Small intestine (tissue), 7 donors: ENCODE results near the gene CD180. TPM values are rescaled to one million over a fixed set of nuclear protein-coding genes. Genes with fewer than 3 reads are reported as not detected.

Experiments
- DNase-seq, 2 donors: peaks; one replicate each; pipeline versions ENCODE4 v3.0.0 to v3.0.0-alpha.2; 2013
- FAIRE-seq: peaks from 2 replicates; lab custom pipeline; 2012; peaks lifted over from hg19 to GRCh38; lab: Jason Lieb, UNC
- H3K27ac ChIP-seq, 3 donors: one replicate each; pipeline ENCODE4 v1.5.1; 2013; ENCODE audit warnings: low read length in 2 of 3, mild to moderate bottlenecking in 2 of 3, control low read depth in 1 of 3, inconsistent platforms in 1 of 3, low read depth in 1 of 3, moderate library complexity in 1 of 3
- H3K27me3 ChIP-seq, 3 donors: one replicate each; pipeline ENCODE4 v1.6.1; 2013; ENCODE audit warnings: low read length in 3 of 3, inconsistent platforms in 1 of 3; ENCODE audit not compliant: control insufficient read depth in 3 of 3, insufficient read depth in 3 of 3
- H3K36me3 ChIP-seq, 3 donors: one replicate each; pipeline ENCODE4 v1.6.1; 2013; ENCODE audit warnings: low read length in 3 of 3, inconsistent platforms in 1 of 3, low read depth in 1 of 3, mild to moderate bottlenecking in 1 of 3, moderate library complexity in 1 of 3; ENCODE audit not compliant: control insufficient read depth in 3 of 3, insufficient read depth in 2 of 3
- H3K4me1 ChIP-seq, 3 donors: one replicate each; pipeline ENCODE4 v1.6.1; 2013; ENCODE audit warnings: low read length in 2 of 3, inconsistent platforms in 1 of 3, low read depth in 1 of 3, mild to moderate bottlenecking in 1 of 3, moderate library complexity in 1 of 3; ENCODE audit not compliant: control insufficient read depth in 3 of 3, insufficient read depth in 2 of 3
- H3K4me3 ChIP-seq, 3 donors: one replicate each; pipeline ENCODE4 v1.5.1; 2013; ENCODE audit warnings: low read length in 3 of 3, control low read depth in 1 of 3, inconsistent platforms in 1 of 3, low read depth in 1 of 3, mild to moderate bottlenecking in 1 of 3, moderate library complexity in 1 of 3
- H3K9me3 ChIP-seq, 2 donors: one replicate each; pipeline ENCODE4 v1.6.1; 2013; ENCODE audit warnings: low read depth in 1 of 2, low read length in 1 of 2; ENCODE audit not compliant: control insufficient read depth in 2 of 2, insufficient read depth in 1 of 2
- WGBS, 3 donors: extraction: QIAGEN DNeasy Blood & Tissue Kit; methylation state at CpG; one replicate each; pipeline ENCODE4 v1.1.7; 2013; 5-methylcytosine and 5-hydroxymethylcytosine counted together
- polyA plus RNA-seq, 4 donors: library from polyadenylated mRNA; stranded (reverse) in 3 of 4; unstranded in 1 of 4; fragments of 200-250 nt in 3 of 4; fragments of 120-200 nt in 1 of 4; gene quantifications; one replicate each; pipeline versions ENCODE4 v1.2.1 to v1.2.3, GENCODE V29; 2013
- donor health status: healthy with polysubstance abuse.
- donor health status: control.
- donor health status: control.
- donor health status: Bipolar disorder and iron deficiency.
- donor health status: healthy.

Gene CD180
- polyA plus RNA-seq, 4 donors: 0.54 to 0.92 (median 0.55) TPM; not detected in 1

DNA sequence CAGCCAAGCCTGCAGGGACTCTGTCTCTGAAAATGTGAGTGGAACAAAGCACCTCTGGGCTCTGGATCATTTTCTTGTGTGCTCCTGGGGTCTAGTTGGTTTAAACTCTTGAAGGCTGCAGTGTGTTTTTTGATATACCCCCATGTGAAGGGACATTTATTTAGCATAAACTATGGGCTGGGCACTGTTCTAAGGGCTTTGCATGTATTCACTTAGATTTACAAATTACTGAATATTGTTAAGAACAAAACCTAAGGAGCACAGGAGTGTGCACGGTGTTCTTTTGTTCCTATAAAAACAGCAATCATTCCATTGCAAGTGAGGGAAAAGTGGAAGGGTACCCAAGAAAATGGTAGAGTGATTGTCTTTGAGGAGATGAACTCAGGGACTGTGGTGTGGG lies 20.0 kb upstream of the CD180 start:
- H3K27ac ChIP-seq: peak overlapping the region in 2 of 3 donors; percentile 67 to 88
- no peaks in the 10 kb centered on the region for H3K36me3 ChIP-seq
- H3K4me3 ChIP-seq: no peak overlapping the region
- FAIRE-seq (no peak), DNase-seq (no peak)
- H3K9me3 ChIP-seq: no peaks in the 10 kb centered on the region
- peaks cover 4 to 16% (median 10%) of the 10 kb centered on the region in 3 donors for H3K4me1 ChIP-seq
- H3K27me3 ChIP-seq: no peaks in the 10 kb centered on the region
- WGBS, 3 donors: 93 to 98% (median 97%) methylated on average over 1 of the region's 1 CpG

DNA sequence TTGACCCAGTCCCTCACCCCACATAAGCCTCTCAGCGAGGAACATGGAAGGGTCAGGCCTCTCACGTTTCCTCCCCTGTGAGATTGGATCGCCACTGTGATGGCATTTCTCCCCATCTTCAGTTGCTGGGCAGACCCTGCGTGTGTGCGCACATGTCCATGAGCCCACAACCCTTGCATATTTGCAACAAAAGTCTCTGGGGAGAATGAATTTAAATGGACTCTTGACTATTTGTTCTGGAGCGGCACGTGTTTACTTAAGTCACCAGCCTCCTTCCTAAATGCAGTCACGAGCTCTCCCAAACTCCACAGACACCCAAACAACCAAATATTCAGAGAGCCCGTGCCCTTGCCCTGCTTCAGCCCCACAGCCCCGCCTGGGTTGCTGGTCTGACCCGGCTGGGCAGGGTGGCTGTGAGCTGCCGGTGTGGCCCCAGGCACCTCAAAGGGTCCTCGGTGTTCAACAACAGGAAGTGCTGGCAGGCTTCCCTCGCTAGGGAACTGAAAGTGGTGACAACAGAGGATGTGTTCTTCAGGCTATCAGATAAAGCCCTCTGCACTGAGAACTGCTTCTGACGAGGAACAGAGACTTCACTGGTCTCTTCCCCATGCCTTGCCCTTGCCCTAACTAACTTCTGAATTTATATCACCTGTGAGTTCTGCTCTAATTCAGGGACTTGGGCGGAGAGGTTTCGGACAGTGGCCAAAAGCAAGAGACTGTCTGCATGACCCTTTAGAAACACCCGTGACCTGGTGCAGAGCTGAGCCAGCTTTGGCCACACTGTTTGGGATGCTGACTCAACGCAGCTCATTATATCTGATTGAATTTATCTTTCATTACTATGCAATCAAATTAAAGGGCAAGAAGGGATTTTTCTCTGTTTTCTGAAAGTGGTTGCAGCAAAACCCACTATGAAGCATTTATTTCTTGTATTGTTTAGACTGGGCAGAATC lies 19.2 kb upstream of the CD180 start:
- Histone ChIP-seq H3K27ac (peak overlapping the region; percentile 40 to 88 (median 67)), H3K4me3 (no peak overlapping the region)

DNA sequence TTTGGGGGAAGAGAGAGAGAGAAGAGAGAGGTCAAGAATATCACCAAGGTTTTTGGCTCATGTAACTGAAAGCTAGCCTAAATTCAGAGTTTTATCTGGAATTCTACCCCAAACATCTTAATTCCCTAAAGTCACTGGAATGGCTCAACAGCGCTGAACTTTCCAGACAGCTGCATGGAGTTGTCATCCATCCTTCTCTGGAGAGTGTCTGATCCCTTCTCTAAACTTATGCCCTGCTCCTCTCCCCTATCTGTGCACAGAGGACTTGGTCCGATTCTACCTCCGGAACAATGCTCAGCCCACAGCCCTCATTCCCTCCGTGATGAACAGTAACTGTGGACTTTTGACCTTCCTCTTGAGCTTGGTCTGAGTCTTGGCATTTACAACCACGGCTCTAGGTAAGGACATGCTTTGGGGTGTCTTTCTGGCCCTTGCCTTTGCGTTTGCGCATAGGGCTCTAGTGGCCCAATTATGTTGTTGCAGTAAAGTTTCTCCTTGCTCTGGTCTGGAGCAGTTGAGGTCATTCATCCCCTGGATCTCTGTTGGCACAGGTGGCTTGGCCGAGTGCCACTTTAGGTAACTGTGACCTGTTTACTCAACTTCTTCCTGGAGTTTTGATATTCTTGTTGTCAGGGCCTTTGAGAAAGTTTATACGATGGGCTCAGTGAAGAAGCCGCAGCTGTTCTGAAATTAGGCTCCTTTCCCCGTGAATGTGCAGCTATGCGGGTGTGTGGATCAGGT lies 18.3 kb upstream of the CD180 start:
- no peaks in the 10 kb centered on the region for H3K27me3 ChIP-seq
- no peak overlapping the region for H3K4me3 ChIP-seq
- WGBS, 3 donors: 38 to 64% (median 49%) methylated on average over 12 of the region's 12 CpGs
- DNase-seq (peak in 1 of 2 donors; percentile 31), FAIRE-seq (no peak)
- H3K27ac ChIP-seq: peak overlapping the region in 2 of 3 donors; percentile 67 to 88
- peaks cover 4 to 16% (median 10%) of the 10 kb centered on the region in 3 donors for H3K4me1 ChIP-seq
- no peaks in the 10 kb centered on the region for H3K9me3 ChIP-seq
- H3K36me3 ChIP-seq: no peaks in the 10 kb centered on the region

More for the DNA sequence above, 19.2 kb upstream of the CD180 start:
- H3K36me3 ChIP-seq: no peaks in the 10 kb centered on the region
- no peaks in the 10 kb centered on the region for H3K9me3 ChIP-seq
- WGBS, 3 donors: 29 to 34% (median 33%) methylated on average over 19 of the region's 19 CpGs
- FAIRE-seq (no peak), DNase-seq (peak; percentile 69 to 73)
- H3K27me3 ChIP-seq: no peaks in the 10 kb centered on the region
- peaks cover 4 to 16% (median 10%) of the 10 kb centered on the region in 3 donors for H3K4me1 ChIP-seq

DNA sequence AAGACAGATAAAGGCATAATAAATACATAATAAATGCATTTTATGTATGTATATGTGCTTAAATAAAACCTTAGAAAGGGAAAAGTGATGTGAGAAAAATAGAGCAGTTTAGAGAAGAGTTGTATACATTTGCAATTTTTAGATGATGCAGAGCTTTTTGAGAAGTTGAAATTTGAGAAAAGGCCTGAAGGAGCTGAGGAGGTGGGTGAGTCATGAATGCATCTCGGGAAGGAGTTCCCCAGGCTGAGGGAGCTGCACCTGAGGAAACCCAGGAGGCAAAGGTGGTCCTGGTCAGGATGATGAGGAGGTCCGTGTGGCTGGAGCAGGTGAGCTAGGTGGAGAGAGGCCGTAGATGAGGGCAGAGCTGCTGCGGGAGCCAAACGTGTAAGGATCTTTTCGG lies 17.4 kb upstream of the CD180 start:
- Histone ChIP-seq H3K27me3 (no peaks in the 10 kb centered on the region), H3K9me3 (no peaks in the 10 kb centered on the region), H3K36me3 (no peaks in the 10 kb centered on the region), H3K4me1 (peaks cover 4 to 16% (median 10%) of the 10 kb centered on the region in 3 donors), H3K27ac (no peak overlapping the region), H3K4me3 (no peak overlapping the region)
- whole genome bisulfite sequencing, 3 donors: 89 to 93% (median 89%) methylated on average over 6 of the region's 6 CpGs
- DNase-seq (no peak), FAIRE-seq (no peak)

DNA sequence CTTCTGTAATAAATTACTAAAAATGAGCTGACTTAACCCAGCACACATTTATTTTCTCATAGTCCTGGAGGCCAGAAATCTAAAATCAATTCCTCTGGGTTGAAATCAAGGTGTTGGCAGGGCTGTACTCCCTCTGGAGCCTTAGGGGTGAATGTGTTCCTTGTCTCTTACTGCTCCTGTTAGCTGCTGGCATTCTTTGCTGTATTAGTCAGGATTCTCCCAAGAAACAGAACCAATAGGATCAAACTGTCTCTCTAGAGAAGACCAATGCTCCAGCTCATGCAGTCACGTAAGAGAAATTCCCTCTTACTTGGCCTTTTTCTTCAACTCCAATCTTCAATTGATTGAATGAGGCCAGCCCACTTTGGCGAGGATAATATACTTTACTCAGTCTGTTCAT lies 15.3 kb upstream of the CD180 start:
- Histone ChIP-seq H3K9me3 (no peaks in the 10 kb centered on the region), H3K27ac (no peak overlapping the region), H3K36me3 (no peaks in the 10 kb centered on the region), H3K4me1 (peaks cover 4 to 16% (median 10%) of the 10 kb centered on the region in 3 donors), H3K4me3 (no peak overlapping the region), H3K27me3 (no peaks in the 10 kb centered on the region)
- WGBS, 3 donors: 89 to 96% (median 95%) methylated on average over 2 of the region's 2 CpGs
- DNase-seq: no peak
- FAIRE-seq: no peak

DNA sequence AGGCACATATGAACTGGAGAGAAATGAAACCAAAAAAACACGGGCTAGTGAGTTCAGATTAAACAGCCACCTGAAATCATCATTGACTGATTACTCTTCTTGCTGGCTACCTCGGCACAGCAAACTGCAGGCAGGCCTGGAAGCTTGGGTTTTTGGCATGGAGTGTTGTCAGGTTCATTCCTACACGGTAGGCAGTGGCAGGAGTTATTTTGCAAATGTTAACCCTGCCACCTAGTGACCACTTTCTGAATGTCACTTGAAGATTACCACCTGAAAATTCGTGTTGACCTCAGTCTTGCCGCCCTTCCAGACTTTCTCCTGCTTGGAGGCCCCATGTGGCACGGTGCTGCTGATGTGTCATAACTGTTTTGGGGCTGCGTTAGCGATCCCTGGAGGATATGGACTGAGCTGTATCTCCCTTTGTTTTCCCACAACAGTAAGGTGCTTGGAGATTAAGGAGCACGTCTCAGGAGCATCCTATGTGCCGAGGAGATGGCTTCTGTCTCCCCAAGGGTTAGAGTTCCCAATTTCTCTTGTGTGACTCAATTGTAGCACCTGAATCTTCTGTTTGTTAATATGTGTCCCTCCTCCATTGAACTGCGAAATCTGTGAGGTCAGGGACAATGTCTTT lies 12.7 kb upstream of the CD180 start:
- no peak for FAIRE-seq
- Histone ChIP-seq H3K27ac (no peak overlapping the region), H3K4me3 (no peak overlapping the region), H3K27me3 (no peaks in the 10 kb centered on the region), H3K9me3 (no peaks in the 10 kb centered on the region), H3K4me1 (no peaks in the 10 kb centered on the region), H3K36me3 (no peaks in the 10 kb centered on the region)
- DNase-seq: peak; percentile 77 to 81
- 24 to 28% (median 25%) methylated on average over 11 of the region's 11 CpGs for WGBS, 3 donors

DNA sequence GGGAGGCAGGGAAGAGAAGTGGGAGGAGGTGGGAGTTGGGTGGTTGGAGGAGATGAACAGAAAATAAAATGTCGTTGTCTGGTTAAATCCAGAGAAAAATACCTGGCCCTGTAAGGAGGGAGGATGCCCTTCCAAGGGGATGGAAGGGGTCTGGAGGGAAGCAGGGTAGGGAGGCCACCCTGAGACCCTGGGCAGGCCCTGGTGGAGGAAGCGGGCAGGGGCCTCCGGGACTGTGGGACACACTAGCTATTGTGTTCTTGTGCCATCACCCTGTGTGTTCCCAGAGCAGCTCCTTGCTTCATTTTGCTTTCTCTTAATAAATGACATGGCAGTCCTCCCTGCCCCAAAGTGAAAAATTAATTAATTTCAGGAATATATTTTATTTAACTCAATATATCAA lies 11.8 kb upstream of the CD180 start:
- H3K36me3 ChIP-seq: no peaks in the 10 kb centered on the region
- DNase-seq (no peak), FAIRE-seq (no peak)
- H3K9me3 ChIP-seq: no peaks in the 10 kb centered on the region
- no peak overlapping the region for H3K27ac ChIP-seq
- no peaks in the 10 kb centered on the region for H3K27me3 ChIP-seq
- 92 to 94% (median 94%) methylated on average over 3 of the region's 3 CpGs for WGBS, 3 donors
- no peaks in the 10 kb centered on the region for H3K4me1 ChIP-seq
- H3K4me3 ChIP-seq: no peak overlapping the region

DNA sequence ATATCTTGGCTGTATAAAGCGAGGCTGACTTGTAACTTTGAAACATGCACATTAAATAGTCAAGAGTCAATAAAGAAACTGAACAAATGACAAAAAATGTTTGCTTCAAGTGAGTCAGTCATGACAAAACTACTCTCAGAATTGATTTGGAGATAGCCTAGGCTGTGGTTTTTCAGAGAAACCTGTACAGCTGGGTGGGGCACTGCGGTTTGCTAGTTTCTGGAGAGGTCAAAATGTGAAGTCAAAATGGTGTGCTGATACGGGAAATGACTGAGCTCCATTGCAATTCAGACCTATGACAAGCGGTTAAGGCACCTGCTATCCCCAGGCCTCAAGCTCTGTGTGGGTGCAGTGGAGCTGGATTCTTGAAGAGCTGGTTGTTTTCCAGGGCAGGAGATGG lies 10.3 kb upstream of the CD180 start:
- FAIRE-seq: no peak
- peak; percentile 16 to 78 for DNase-seq
- Histone ChIP-seq H3K4me1 (no peaks in the 10 kb centered on the region), H3K36me3 (no peaks in the 10 kb centered on the region), H3K27me3 (no peaks in the 10 kb centered on the region), H3K9me3 (no peaks in the 10 kb centered on the region), H3K4me3 (no peak overlapping the region), H3K27ac (peak overlapping the region in 1 of 3 donors; percentile 43)
- WGBS, 3 donors: 61 to 63% (median 63%) methylated on average over 4 of the region's 4 CpGs
